WI38 (cell line): ENCODE data around the gene PPP1R1B.

Experiments used
- H3K4me3 ChIP-seq: 2 replicates; pipeline ENCODE4 v1.5.1; 2011; ENCODE audit warnings: low read depth, mild to moderate bottlenecking, control low read depth, low read length
- CTCF ChIP-seq: IDR thresholded peaks from 2 replicates; pipeline ENCODE4 v1.5.1; 2012; ENCODE audit warnings: low read depth, mild to moderate bottlenecking, control low read depth, low read length

The PPP1R1B gene

DNA sequence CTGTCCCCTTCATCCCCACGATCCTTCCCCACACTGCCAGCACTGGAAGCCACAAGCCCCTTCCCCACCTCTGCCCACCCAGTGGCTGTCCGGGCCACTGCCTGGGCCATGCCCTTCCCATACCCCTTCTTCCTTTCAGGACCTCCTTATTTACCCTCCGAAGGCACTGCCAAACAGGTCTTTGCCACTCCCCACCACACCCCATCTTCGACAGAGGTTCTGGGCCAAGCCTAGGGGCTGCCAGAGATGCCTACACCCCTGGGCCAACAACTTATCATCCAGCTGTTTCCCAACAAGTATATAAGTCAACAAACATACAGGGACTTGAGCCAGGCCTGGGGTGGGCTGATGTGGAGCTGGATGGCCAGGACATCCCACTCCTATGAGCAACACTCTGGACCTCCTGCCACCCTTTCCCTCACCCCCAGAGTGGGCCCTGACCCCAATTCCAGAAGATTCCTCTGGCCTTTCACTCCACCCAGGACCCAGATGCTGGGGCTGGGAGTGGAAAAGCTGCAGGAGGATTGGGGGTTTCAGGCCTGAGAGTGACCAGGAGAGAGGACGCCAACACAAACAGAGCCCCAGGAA lies 1.5 kb upstream of the PPP1R1B start:
- no peak overlapping the region for H3K4me3 ChIP-seq
- no peak for TF ChIP-seq CTCF

DNA sequence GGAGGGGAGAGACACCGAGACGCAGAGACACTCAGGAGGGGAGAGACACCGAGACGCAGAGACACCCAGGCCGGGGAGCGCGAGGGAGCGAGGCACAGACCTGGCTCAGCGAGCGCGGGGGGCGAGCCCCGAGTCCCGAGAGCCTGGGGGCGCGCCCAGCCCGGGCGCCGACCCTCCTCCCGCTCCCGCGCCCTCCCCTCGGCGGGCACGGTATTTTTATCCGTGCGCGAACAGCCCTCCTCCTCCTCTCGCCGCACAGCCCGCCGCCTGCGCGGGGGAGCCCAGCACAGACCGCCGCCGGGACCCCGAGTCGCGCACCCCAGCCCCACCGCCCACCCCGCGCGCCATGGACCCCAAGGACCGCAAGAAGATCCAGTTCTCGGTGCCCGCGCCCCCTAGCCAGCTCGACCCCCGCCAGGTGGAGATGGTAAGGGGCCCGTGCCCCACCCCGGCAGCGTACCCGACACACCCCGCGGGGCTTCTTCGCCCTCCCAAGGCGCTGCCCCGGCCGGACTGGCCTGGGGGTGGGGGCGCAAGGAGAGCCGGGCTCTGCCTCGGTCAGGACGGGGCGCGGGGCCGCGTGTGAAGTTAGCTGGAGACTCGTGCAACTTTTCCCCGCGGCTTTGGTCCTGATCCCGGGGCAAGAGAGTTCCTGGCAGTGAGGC lies 427 bp downstream of the PPP1R1B start:
- no peak overlapping the region for H3K4me3 ChIP-seq
- no peak for TF ChIP-seq CTCF

DNA sequence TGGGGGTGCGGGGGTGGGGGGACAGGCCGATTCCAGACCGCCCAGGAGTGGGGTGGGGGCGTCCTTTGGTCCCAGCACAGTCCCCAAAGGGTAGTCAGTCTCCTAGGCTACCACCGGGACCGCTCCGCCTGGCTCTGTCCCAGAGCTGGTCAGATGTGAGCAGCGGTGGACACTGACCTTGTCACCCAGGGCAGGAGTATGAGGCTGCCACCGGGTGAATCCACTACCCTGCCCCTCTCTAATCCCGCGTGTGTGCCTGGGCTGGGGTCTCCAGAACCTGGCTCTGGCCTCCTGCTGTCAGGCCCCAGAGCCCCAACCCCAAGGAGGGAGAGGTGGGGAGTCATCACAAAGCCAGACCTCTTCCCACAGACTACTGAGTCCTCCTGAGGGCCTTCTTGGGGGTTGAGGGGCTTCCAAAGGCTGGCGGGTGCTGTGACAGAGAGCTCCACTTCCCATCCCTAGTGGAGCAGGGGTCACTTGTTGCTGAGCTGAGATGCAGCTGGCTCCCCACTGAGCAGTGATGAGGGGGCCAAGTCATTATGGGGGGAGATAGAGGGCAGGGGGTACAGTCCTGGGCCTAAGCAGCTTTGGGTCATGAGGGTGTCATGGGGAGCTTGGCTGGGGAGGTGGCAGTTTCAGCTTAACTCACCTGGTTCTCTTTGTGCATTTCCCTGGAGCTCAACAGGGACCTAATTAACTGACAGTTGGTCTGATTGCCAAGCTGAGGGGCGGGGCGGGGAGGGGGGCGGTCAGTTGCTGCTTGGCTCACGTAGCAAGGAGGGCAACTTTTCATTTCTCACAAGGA lies 1.2 kb downstream of the PPP1R1B start:
- TF ChIP-seq CTCF, result no peak
- no peak overlapping the region for H3K4me3 ChIP-seq

DNA sequence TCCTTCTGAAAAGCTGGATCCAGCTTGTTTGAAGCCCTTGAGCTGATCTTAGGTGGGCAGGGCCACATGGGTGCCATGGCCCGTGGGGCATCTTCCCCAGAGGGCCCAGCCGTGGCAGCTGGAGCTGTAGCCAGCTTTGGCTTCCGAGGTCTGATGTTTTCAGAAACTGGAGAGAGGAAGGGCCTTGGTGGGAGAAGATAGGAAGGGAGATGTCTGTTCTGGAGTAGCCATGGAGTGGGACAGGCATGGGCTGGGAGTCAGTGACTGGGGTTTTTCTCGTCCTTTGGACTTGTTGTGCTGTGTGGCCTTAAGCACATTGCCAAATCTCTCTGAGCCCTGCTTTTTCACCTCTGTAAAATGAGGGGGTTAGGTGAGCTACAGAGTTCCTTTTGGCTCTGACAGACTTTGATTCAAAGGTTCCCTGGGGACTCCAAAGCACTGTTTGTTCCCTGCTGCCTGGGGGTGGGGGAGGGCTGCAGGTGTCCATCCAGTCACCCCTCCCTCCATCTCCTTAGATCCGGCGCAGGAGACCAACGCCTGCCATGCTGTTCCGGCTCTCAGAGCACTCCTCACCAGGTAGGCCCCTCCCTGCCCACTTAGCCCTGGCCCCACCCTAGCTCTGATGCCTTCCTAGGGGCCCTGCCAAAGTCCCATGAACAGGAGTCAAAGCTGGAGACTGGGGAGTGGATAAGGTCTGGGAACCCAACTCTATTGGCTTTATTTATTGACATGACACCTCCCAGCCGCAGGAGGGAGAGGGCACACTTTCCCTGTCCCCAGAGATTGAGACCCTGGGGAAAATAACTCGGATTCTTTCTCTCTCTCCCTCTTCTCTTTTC lies 2.1 kb downstream of the PPP1R1B start:
- no peak for TF ChIP-seq CTCF
- no peak overlapping the region for H3K4me3 ChIP-seq

- no peak overlapping the region for H3K4me3 ChIP-seq
- no peak for TF ChIP-seq CTCF
Observed at GRCh38 chr17:39629494-39629880, 2.7 kb downstream of the PPP1R1B start.

- no peak for TF ChIP-seq CTCF
Observed at GRCh38 chr17:39629898-39630297, 3.1 kb downstream of the PPP1R1B start.

More at GRCh38 chr17:39629898-39630297, 3.1 kb downstream of the PPP1R1B start:
- no peak overlapping the region for H3K4me3 ChIP-seq
